ENCODE data around the gene HNRNPA1.

DNA sequence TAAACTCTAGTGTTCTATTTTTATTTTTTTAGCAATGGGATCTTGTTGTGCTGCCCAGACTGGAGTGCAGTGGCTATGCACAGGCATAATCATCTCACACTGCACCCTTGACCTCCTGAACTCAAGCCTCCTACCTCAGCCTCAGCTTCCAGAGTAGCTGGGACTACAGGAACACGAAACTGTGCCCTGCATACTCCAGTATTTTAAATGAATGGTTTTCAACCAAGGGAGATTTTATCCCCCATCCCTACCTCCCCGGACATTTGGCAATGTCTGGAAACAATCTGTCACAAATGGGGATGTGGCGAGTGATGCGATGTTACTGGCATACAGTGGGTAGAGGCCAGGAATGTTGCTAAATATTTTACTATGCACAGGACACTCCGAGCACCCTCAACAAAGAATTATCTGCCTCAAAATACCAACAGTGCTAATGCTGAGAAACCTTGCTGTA is 2.7 kb upstream of the HNRNPA1 start:
- no peak; the same call in 1 of the 2 replicates for TF ChIP-seq POLR2AphosphoS5 (IDR thresholded peaks at IDR 0.05; ENCODE audit: borderline replicate concordance, low read depth, low read length)
- no peak for TF ChIP-seq EZH2 (IDR thresholded peaks at IDR 0.05)
- no peak for TF ChIP-seq FOXP2 (optimal IDR thresholded peaks at IDR 0.05; ENCODE audit: control extremely low read depth, extremely low read length, insufficient read depth)

Data from SK-N-MC (cell line).